A673 (cell line): Measurements from ENCODE around the gene CDT1. TPM values are rescaled to one million over a fixed set of nuclear protein-coding genes. Genes with fewer than 3 reads are reported as not detected.

Experiments
- BruUV-seq: library from RNA; stranded (reverse); fragments of 400-500 nt; replicated peaks from 2 replicates; lab custom pipeline; 2021; lab: Mats Ljungman, UMichigan
- CTCF ChIA-PET: fragments of 300-600 bp; sonication (Branson Sonifier 250); formaldehyde crosslinking; loops from one replicate; lab custom pipeline; 2022; ENCODE audit warnings: antibody characterized with exemption; lab: Charles Lee
- POLR2A ChIA-PET: fragments of 300-600 bp; sonication (Branson Sonifier 250); formaldehyde crosslinking; loops from one replicate; lab custom pipeline; 2022; ENCODE audit warnings: antibody characterized with exemption; ENCODE audit not compliant: low non-redundant PET; lab: Charles Lee
- DNase-seq: peaks from one replicate; pipeline ENCODE4 v3.0.0-alpha.2; 2015; ENCODE audit warnings: low spot score
- H3K27ac ChIP-seq: fragments of 200-600 bp; sonication (generic); 2 replicates; pipeline ENCODE4 v1.5.1; 2016; ENCODE audit warnings: mixed run types, low read depth, mild to moderate bottlenecking, mixed read lengths, antibody characterized with exemption, low read length; ENCODE audit not compliant: poor library complexity, severe bottlenecking
- H3K27me3 ChIP-seq: fragments of 200-600 bp; sonication (generic); replicated peaks from 2 replicates; pipeline ENCODE4 v1.6.1; 2017; ENCODE audit warnings: mixed run types, low read depth, mild to moderate bottlenecking, mixed read lengths, antibody characterized with exemption, low read length; ENCODE audit not compliant: insufficient read depth, poor library complexity
- H3K36me3 ChIP-seq: fragments of 200-600 bp; sonication (generic); 2 replicates; pipeline ENCODE4 v1.6.1; 2016; ENCODE audit warnings: mixed run types, mild to moderate bottlenecking, mixed read lengths, antibody characterized with exemption, low read length; ENCODE audit not compliant: insufficient read depth, poor library complexity, severe bottlenecking
- H3K4me1 ChIP-seq: fragments of 200-600 bp; sonication (generic); 2 replicates; pipeline ENCODE4 v1.6.1; 2017; ENCODE audit warnings: mixed run types, mild to moderate bottlenecking, mixed read lengths, antibody characterized with exemption, low read length; ENCODE audit not compliant: insufficient read depth, poor library complexity, severe bottlenecking
- H3K4me3 ChIP-seq: fragments of 200-600 bp; sonication (generic); 2 replicates; pipeline ENCODE4 v1.5.1; 2016; ENCODE audit warnings: low read depth, mixed run types, mild to moderate bottlenecking, mixed read lengths, low read length; ENCODE audit not compliant: poor library complexity, severe bottlenecking
- H3K9me3 ChIP-seq: fragments of 200-600 bp; sonication (generic); 2 replicates; pipeline ENCODE4 v1.6.1; 2016; ENCODE audit warnings: mixed run types, low read depth, mild to moderate bottlenecking, mixed read lengths, antibody characterized with exemption, low read length; ENCODE audit not compliant: poor library complexity, severe bottlenecking
- CTCF ChIP-seq: fragments of 300-800, 200-600 bp; sonication (generic); conservative IDR thresholded peaks from 2 replicates; pipeline ENCODE4 v1.5.1; 2017; ENCODE audit warnings: low read depth, mild to moderate bottlenecking, antibody characterized with exemption, low read length, moderate library complexity, mixed read lengths
- EZH2 ChIP-seq: fragments of 200-600 bp; sonication (generic); IDR thresholded peaks from 2 replicates; pipeline ENCODE4 v1.6.1; 2017; ENCODE audit warnings: borderline replicate concordance, low read depth, mild to moderate bottlenecking, mixed read lengths, antibody characterized with exemption, low read length; ENCODE audit not compliant: poor library complexity, severe bottlenecking
- intact Hi-C: fragments of 100-400 bp; cut with micrococcal nuclease; formaldehyde crosslinking; loops from one replicate; pipeline ENCODE4 v1.10.0; 2022; ENCODE audit not compliant: unreplicated experiment
- total RNA-seq: library from RNA; stranded (reverse); gene quantifications from 2 replicates; pipeline ENCODE4 v1.2.3, GENCODE V29; 2021

Gene CDT1
- total RNA-seq, 1 experiment from 2014 or later: 103 TPM

GRCh38 chr16:88818575-88818874 lies 14.9 kb downstream of the CDT1 start:
- ChIA-PET CTCF (no interaction called here), POLR2A (no interaction called here)

GRCh38 chr16:88819126-88819525 lies 15.5 kb downstream of the CDT1 start:
- Histone ChIP-seq H3K9me3 (no peaks in the 10 kb centered on the region), H3K36me3 (no peaks in the 10 kb centered on the region), H3K4me3 (no peak overlapping the region), H3K4me1 (no peaks in the 10 kb centered on the region), H3K27me3 (no peaks in the 10 kb centered on the region), H3K27ac (no peak overlapping the region)
- no peak for DNase-seq
- intact Hi-C loops: no loop called here
- no TSS peak for BruUV-seq
- TF ChIP-seq EZH2 (no peak), CTCF (no peak)
- CTCF ChIA-PET: no interaction called here
- POLR2A ChIA-PET: no interaction called here

More at GRCh38 chr16:88818575-88818874, 14.9 kb downstream of the CDT1 start:
- DNase-seq: no peak
- Histone ChIP-seq H3K4me3 (no peak overlapping the region), H3K36me3 (no peaks in the 10 kb centered on the region), H3K9me3 (no peaks in the 10 kb centered on the region), H3K27ac (no peak overlapping the region), H3K27me3 (no peaks in the 10 kb centered on the region), H3K4me1 (no peaks in the 10 kb centered on the region)
- no TSS peak for BruUV-seq
- TF ChIP-seq EZH2: no peak
- no peak for TF ChIP-seq CTCF
- intact Hi-C loops: no loop called here

- H3K27me3 ChIP-seq: no peaks in the 10 kb centered on the region
- no peak for TF ChIP-seq CTCF
- TF ChIP-seq EZH2: no peak
- H3K9me3 ChIP-seq: no peaks in the 10 kb centered on the region
- ChIA-PET CTCF (interaction anchor here (0.6 kb wide), 1 partner anchor 83 kb away, joined by 3 read pairs; no protein-coding TSS in a partner anchor), POLR2A (interaction anchor here (0.6 kb wide), 1 partner anchor 11 kb away, joined by 3 read pairs; no protein-coding TSS in a partner anchor)
- H3K27ac ChIP-seq: no peak overlapping the region
- no peak for DNase-seq
- no peak overlapping the region for H3K4me3 ChIP-seq
- no peaks in the 10 kb centered on the region for H3K36me3 ChIP-seq
- H3K4me1 ChIP-seq: no peaks in the 10 kb centered on the region
- intact Hi-C loops: no loop called here
- no TSS peak for BruUV-seq
Observed at GRCh38 chr16:88820385-88821025, 16.9 kb downstream of the CDT1 start.
